GM21390 (cell line): ENCODE results near the gene EIF1AD.

Experiments
- ATAC-seq: cut with Tn5 transposase; IDR thresholded peaks from one replicate; pipeline ENCODE4 v1.9.1; 2021; ENCODE audit not compliant: unreplicated experiment

The EIF1AD gene

DNA sequence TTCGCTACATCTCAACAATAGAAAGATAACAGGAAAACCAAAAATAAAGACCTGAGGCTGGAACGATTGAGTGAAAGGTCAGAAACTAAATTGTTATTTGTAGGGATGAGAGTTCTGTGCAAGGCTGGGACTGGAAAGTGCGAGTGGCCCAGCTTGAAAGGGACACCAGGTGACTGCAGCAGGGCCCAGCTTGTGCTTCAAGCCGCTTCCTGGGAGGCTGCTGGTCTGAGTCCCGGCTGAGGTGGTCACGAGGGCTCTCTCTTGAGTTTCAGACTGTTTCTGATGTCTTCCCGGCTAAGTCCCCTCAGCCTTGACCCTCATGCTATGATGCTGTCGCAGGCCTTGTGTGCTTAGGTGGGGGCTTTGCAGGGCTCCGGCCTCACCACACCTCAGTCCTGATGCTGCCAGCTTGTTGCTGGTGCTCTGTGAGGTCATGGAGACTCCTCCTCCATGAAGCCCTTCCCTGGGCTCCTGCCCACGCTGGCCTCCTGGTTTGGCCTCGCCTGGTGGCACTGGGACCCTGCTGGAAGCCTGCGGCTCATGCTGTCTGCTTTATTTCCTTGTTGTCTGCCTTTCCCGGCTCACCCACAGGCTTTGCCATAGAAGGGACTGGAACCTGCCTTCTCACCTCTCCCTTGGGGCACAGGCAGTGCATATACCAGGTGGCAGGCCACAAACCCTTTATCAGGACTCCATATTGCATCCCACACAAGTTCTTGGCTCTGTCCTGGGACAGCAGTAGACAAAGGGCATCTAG, 4.4 kb upstream of the EIF1AD start:
- no peak for ATAC-seq

DNA sequence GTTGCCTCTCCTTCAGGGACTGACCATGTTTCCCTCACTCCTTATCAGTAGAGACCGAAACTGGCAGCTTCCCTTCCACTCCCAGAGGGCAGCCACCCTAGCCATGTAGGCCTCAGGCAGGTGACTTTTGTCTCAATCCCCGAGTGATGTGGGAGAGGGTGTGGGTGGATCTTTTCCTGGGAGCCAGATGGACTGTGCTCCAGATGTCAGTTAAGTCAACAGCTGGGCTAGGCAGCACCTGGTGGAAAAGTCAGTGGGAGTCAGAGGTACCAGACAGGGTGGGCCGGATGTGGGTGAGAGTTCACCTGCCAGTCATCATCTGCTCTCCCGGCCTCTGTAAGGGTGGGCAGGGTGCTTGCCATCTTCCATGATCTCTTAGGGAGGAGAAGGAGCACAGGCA, 2.2 kb upstream of the EIF1AD start:
- ATAC-seq: no peak

DNA sequence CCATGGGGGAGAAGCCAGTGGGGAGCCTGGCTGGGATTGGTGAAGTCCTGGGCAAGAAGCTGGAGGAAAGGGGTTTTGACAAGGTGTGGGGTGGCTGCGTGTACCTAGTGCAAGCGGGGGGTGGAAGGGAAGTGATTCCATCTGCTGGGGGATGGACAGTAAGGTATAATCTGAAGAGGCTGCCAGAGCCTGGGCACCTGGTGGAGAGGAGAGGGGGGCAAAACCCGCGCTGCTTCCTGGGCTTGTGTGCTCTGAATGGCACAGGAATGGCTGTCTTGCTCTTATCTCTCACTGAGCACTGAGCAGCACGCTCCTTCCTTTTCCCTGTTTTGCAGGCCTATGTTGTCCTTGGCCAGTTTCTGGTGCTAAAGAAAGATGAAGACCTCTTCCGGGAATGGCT, 1.3 kb upstream of the EIF1AD start:
- no peak for ATAC-seq

DNA sequence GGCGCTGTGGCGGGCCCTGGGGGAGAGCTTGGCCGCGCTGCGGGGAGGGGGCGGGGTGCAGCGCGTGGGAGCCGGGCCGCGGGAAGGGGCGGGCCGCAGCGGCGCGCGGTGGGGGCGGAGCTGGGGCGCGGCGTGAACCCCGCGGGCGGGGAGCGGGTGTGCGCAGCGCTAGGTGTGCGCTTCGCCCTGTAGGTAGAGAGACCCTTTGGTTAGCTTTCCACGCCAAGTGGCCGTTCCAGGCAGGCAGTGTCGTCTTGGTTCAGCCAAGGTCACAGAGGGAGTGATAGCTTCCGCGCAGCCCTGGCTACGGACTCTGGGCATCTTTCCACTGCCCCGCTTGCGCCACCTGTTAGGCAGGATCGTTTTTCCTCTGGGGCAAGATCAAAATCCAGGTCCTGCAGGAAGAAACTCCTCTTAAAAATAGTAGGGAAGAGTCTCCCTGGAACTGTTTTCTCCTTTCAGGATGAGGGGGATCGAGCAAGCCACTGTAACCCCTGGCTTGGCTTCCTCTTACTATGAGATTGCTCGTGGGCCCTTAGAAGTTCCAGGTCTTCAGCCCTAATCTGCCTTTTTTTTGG, 780 bp upstream of the EIF1AD start:
- ATAC-seq: peak; percentile 57

DNA sequence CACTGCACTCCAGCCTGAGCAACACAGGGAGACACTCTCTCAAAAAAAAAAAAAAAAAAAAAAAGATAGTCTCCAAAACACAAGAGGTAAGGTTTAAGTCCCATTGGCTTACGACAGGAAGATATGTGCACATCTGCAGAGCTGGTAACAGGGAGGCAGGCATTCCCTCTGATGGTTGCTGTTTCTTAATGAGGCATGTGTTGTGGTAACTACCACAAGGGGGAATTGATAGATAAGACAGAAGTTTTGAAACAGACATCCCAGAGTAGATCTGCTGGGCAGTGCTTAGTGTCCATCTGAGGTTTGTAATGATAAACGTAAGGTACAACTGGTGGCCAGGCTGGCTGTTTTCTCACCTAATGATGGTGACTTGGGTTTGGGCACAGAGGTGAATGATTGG, 4.7 kb downstream of the EIF1AD start:
- no peak for ATAC-seq

DNA sequence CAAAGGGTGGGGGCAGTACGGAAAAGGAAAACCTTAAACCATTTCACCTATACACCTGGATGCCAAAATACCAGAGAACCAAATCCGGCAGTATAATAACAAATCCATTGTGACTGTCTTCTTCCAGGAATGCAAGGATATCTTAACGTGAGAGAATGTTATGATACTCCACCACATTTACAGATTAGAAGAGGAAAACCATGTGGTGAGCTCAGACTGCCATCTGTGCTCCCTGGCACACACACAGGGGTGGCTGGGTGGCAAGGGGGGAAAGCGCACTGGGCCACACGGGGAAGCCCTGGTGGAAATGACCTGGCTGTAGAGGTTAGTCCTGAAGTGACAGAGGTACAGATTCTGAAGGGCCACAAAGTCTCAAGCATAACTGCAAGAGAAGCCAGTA, 9.9 kb downstream of the EIF1AD start:
- ATAC-seq: no peak

DNA sequence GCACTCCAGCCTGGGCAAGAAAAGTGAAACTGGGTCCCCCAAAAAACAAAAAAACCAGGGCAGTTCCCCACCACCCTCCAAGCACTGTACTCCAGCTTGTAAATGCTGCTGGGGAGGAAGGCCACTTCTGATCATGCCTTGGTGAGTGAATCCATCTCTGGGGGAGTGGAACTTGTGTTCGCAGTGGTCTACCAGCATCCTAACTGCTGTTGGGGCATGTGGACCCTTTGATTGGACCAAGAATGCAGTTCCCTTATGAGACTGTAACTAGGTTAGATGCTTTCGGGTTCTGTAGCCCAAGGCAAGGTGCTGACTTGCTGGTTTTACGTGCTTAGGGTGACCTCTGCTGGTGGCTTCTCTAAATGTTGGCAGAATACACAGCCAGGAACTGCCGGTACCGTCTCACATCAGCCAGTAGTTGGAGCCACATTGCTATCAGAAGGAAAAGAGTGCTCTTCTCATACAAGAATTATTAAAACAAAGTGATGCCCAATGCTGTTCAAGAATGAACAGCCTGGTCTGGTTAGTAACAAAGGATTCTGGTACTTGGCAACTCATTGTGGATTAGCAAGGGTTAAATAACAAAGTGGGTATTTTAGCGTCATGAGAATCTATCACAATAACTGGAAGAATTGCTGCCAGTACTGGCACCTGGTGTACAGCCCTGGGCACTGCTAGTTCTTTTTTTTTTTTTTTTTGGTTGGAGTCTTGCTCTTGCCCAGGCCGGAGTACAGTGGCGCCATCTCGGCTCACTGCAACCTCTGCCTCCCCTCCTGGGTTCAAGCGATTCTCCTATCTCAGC, 13.0 kb downstream of the EIF1AD start:
- peak; percentile 89 for ATAC-seq

DNA sequence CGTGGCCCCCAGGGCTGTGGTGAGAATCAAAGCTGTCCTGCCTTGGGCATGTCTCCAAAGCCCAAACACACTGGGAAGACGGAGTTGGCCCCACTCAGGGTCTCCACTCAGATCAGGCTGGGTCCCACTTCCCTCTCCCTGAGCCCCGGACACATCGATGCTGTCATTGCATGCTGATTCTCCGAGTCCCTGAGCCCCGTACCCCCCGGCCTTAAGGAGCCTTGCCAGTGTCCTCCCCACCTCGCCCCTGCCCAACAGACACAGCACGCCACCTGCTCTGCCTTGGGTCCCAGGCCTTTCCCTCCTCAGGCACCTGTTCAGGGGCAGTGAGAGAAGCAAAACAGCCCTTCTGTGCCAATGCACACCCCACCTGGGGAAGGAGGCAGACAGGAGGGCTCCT, 14.6 kb downstream of the EIF1AD start:
- ATAC-seq: no peak

DNA sequence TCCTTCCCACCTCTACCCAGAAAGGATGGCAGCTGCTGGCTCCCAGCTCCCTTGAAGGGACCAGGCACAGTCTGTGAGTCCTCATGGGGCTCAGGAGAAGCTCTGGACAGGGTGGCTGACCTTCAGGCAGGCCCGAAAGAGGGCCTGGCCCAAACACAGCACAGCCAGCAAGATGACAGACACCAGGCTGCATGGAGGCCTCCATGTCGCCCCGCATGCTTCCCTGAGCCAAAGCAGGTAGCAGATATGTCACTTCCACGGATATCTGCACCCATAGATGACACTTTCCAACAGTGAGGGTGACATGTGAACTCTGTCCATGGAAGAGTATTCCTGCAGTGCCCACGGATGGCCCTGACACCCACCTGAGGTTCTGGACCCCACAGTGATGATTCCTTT, 18.4 kb downstream of the EIF1AD start:
- ATAC-seq: no peak

DNA sequence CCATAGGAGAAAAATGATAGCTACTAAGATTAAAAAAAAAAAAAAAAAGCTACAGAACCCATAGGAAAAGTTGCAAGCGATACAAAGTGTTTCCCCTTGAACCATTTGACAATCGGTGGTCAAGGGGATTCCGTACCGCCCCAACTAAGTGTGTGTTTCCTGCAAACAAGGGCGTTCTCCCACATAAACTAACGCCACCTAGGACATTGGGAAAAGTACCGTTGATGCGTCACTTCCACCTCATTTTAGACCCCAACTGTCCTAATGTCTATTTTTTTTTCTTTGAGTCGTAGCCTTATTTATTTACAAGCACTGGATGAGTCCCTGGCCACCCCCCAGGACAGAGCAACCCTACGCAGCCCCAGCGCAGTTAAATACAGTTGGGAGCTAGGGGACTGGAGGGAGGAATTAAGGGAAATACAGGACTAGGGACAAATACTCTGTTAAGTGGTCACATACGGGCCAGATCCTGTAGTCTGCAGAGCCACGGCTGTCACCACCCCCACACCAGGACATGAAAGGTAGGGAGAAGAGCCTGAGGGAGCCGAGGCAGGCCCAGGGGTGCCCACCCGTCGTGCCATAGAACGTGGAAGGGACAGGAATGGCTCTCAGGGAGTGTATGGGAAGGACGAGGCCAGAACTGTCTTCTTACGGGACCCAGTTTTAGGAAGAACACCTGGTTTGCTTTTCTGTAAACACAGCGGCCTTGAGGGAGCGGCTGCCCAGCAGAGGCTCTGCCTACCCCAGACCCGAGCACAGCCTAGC, 19.0 kb downstream of the EIF1AD start:
- ATAC-seq: no peak

DNA sequence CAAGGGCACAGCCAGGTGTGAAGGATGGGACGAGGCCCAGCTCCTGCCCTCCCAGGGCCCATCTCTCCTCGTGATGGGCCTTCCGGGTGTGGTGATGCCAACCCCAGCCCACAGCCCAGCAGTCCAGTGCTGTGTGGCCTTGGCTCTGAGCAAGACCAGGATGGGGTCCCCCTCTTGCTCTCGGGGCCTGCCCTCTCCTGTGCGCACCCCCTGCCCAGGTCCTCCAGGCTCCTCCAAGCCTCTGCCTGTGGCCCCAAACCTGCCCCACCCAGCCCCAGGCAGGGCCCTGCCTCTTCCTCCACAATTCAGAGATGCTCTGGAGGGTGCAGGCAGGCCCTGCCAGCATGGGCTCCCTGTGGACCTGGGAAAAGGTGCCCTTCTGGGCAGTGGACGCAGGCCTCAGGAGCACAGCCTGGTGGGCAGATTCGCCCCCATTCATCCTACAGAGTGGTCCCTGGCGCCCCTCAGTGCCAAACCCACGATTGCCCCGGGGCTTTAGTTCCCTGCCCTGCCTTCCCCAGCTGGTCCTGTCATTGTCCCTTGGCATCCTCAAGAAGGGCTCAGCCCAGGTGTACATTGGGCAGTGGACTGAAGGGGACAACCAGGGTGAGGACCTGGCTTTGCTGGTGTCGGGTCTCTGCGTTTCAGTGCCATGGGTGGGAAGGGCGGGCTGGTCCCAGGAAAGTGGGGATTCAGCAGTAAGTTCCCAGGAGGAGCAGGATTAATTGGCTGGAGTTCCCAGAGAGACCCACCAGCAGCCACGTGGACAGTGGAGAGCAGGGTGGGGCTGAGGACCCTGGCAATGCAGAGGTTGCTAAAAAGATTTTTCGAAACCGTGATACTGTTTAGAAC, 19.8 kb downstream of the EIF1AD start:
- ATAC-seq: no peak

DNA sequence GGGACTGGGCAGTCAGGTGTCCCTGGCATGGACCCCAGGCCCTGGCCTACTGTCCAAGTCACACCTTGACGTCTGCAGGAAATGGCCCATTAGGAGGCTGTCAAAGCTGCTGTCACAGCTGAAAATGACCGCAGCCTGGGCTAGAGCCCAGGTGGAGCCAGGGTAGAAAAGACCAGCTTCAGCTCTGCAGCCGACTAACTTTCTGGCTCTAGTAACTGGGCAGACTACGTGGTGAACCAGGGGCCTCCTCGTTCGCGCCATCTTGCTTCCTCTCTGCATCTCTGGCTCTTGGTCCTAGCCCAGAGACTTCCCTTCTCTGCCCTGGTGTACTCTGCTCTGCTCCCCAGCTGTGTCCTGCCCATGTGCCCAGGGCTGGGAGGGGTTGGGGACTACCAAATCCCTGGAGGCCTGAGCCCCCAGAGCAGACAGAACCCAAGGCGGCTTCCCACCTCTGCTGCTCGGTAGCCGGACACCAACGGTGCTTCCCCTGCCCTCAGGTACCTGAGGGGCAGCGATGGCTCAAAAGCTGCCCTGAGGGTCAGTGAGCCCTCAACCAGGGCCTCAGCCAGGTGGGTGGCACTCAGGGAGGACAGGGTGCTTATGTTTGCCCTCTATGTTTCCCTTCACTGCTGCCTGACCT, 20.7 kb downstream of the EIF1AD start:
- no peak for ATAC-seq

DNA sequence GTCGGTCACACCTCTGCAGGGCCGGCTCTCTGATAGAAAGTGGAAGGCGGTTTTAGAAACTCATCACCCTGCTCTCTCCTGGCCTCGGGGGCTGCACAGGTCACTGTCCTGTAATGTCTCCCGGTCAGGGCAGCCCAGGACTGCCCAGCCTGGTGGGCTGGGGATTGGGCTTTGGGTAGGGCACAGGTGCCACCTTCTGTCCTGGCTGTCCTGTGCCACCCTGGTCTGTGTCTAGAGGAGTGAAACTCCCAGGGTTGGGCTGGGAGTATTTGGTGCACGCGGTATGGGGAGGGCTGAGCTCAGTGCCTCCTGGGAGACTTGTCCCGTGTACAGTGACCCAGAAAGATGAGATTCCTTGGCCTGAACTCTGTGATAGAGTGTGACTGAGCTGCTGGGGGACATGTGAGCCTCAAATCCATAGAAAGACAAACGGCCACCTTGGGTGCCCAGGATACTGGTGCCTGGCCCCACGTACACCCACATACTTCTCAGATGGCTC, 22.6 kb downstream of the EIF1AD start:
- ATAC-seq: no peak

DNA sequence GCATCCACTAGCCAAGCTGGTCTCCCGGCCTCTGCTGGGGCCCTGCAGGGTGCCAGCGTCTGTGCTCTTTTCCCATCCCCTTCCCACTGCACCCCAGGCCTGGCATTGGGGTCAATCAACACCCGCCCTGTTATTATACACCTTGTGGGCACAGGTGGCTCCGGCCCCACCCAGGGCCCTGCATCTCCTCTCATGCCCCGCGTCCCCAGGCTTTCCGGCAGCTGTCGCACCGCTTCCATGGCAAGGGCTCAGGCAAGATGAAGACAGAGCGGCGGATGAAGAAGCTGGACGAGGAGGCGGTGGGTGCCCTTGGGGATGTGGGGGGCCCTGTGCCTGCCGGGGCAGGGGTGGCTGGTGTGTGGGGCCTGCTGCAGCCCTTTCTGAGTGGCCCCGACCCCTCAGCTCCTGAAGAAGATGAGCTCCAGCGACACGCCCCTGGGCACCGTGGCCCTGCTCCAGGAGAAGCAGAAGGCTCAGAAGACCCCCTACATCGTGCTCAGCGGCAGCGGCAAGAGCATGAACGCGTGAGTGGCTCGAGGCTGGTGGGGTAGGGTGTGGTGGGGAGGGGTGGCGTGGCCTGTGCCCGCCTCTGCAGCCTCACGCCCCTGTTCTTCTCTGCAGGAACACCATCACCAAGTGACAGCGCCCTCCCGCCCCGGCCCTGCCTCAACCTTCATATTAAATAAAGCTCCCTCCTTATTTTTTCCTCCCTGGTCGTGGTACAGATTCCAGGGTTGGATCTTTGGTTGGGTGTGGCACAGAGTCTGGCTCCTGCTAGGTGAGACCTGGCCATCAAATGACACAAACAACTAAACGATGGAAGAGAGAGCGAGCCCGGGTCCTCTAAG, 23.3 kb downstream of the EIF1AD start:
- no peak for ATAC-seq

DNA sequence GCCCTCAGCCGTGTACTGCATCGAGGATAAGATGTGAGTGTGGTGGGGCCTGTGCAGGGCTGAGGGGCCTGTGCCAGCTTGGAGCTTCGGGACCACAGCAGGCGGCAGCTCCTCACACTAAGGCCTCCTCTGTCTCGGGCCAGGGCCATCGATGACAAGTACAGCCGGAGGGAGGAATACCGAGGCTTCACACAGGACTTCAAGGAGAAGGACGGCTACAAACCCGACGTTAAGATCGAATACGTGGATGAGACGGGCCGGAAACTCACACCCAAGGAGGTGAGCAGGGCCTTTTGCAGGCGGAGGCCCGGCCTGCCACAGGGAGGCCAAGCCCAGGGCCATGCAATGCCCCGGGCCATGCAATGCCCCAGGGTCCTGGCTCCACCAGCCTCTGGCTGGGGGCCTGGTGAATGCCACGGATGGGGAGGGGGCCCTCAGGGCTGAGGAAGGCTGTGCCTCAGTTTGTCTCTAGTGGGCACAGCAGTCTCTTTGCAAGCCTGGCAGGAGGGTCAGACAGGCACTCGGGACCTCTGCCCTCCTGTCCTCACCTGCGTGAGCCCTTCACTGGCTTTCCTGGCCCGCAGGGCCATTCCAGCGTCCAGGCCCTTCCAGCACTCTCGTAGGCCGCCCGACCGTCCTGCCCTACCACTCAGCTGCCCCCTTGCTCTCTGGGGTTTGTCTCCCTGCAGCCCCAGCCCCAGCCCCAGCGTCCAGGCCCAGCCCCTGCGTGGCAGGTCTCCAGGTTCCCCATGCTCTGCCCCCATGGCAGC, 24.2 kb downstream of the EIF1AD start:
- ATAC-seq: no peak

DNA sequence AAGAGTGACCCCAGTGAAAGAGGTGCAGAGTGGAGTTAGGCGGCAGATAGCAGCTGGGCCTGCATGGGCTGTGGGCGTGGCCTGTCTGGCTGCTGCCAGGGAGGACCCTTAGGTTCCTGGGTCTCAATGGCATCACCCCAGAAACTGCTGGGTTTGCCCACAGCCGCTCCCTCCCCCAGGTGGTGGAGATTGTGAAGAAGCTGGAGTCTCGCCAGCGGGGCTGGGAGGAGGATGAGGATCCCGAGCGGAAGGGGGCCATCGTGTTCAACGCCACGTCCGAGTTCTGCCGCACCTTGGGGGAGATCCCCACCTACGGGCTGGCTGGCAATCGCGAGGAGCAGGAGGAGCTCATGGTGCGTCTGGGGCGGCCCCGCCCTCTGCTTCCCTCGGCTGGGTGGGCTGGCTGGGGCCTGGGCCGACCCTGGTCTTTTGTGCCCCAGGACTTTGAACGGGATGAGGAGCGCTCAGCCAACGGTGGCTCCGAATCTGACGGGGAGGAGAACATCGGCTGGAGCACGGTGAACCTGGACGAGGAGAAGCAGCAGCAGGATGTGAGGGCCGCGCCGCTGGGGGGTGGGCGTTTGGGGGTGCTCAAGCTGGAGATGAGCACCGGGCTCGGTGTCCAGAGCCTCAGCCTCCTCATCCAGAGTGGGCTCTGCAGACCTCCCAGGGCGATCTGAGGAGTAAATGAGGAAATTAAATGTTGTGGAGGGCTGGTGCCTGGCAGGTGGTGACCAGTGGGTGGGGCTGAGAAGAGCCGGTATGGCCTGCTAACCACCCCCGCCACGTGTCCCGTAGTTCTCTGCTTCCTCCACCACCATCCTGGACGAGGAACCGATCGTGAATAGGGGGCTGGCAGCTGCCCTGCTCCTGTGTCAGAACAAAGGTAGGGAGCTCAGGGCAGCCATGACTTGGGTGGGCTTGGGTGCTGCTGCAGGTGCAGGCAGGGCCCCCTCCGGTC, 25.5 kb downstream of the EIF1AD start:
- no peak for ATAC-seq

DNA sequence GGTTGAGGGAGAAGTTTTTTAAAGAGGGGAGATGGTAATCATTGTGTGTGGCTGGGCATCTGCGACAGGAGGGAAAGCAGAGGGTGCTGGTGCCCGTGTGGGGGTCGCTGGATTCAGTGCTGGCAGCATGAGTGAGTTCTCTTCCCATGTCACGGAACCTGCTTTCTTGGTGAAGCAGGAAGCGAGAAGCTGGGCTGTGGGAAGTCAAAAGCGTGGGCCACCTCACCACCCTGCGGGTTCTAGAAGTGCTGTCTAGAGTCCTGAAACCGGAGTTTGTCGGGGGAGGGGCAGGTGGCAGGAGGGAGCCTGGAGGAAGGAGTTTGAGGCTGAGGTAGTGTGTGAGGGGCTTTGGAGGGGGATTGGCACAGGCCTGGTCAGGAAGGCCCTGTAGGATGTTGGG, 26.2 kb downstream of the EIF1AD start:
- ATAC-seq: no peak
